Stimulated activated CD8-positive, alpha-beta memory T cell treated with anti-CD3 and anti-CD28 coated beads, Interleukin-12 subunit alpha, Interleukin-12 subunit beta, amount 100 ng/mL, for 24 hours (primary cell): Measurements from ENCODE around the gene SMIM44.
A peak's percentile ranks its signal among the peaks of the same experiment; 100 is the strongest.

Source experiments
- DNase-seq: peaks from one replicate; pipeline ENCODE4 v3.0.0-alpha.2; 2020; ENCODE audit errors: extremely low read depth

SMIM44 gene

GRCh38 chr19:3441089-3441985, 41.9 kb downstream of the SMIM44 start:
- no peak for DNase-seq

DNA sequence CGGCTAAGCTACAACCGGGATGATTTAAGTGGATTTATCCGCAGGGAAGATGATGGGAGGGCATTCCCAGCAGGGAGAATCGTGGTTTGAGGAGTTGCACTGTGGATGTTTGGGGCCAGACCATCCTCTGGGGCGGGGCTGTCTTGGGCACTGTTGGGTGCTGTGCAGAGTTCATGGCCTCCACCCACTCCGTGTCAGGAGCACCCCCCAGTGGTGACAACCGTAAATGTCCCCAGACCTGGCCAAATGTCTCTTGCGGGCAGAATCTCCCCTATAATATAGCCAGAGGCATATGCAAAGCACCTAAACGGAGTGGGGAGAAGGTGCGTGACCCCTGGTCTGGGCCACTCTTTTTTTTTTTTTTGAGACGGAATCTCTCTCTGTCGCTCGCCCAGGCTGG, 43.2 kb downstream of the SMIM44 start:
- no peak for DNase-seq

GRCh38 chr19:3434630-3435553, 48.3 kb downstream of the SMIM44 start:
- peak; percentile 92 for DNase-seq

DNA sequence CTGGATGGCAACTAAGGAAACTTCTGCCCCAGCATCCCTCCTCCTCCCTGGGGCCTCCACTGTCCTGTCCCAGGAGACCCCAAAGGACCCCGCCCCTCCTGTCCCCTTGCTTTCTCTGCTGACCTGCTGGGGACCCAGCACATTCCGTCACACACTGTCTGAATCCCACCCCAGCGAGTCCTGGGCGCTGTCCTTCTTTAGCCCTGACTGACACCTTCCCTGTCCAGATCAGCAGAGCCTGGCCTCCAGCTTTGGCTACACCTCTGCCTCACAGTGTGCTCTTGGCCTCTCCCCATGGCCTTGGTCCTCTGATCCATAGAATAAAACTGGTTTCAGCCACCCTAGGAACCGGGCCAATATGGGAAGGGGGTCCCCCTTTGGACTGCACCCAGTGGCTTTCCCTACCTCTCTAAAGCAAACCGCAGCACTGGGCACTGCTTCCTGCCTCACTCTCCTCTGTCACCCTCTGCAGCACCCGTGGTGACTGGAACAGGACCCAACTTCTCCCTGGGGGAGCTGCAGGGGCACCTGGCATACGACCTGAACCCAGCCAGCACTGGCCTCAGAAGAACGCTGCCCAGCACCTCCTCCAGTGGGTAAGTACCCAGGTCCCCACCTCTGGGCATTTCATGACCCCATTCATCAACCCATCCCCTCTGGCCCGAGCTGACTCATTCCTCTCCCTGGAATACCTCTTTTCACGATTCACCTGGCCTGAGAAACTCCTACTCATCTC, 49.3 kb downstream of the SMIM44 start:
- DNase-seq, result no peak

- DNase-seq, result no peak
These were observed 49.9 kb downstream of the SMIM44 start for GRCh38 chr19:3433313-3433712.
